HEK293 (cell line): ENCODE results near the gene PDCL2.
A peak's percentile ranks its signal among the peaks of the same experiment; 100 is the strongest.

Experiments used
- CTCF ChIA-PET: fragments of 350-600 bp; formaldehyde crosslinking; extraction: SDS; loops from one replicate; lab custom pipeline; 2021; ENCODE audit warnings: antibody characterized with exemption; lab: Yijun Ruan, JAX
- POLR2A ChIA-PET: fragments of 300-600 bp; formaldehyde crosslinking; extraction: SDS; loops from one replicate; lab custom pipeline; 2020; ENCODE audit warnings: antibody characterized with exemption, inconsistent platforms; lab: Yijun Ruan, JAX
- H3K27ac ChIP-seq: fragments of 200-500 bp; sonication (Bioruptor generic); 2 replicates; pipeline ENCODE4 v1.5.1; 2014; ENCODE audit warnings: low read depth, low read length, control low read depth, inconsistent platforms; ENCODE audit errors: extremely low read depth
- H3K36me3 ChIP-seq, 2 experiments: fragments of 200-500 bp in 1 of 2; sonication (Bioruptor generic) in 1 of 2; 1 replicate in 1 of 2; 2 replicates in 1 of 2; pipeline ENCODE4 v1.5.1; 2014 to 2017; ENCODE audit warnings: inconsistent platforms in 2 of 2, low read length in 2 of 2; ENCODE audit not compliant: control insufficient read depth in 2 of 2, insufficient read depth in 1 of 2
- H3K4me1 ChIP-seq: fragments of 200-500 bp; sonication (Bioruptor generic); 2 replicates; pipeline ENCODE4 v1.5.1; 2014; ENCODE audit warnings: mild to moderate bottlenecking, low read length, inconsistent platforms; ENCODE audit not compliant: control insufficient read depth, insufficient read depth
- H3K4me3 ChIP-seq: 2 replicates; pipeline ENCODE4 v1.5.1; 2011; ENCODE audit warnings: low read depth, mild to moderate bottlenecking, control low read depth, low read length, moderate library complexity
- H3K9me3 ChIP-seq: fragments of 200-500 bp; sonication (Bioruptor generic); 2 replicates; pipeline ENCODE4 v1.5.1; 2014; ENCODE audit warnings: low read depth, low read length, inconsistent platforms; ENCODE audit not compliant: control insufficient read depth, insufficient read depth
- HOXD13 ChIP-seq: sonication (generic); formaldehyde crosslinking; IDR thresholded peaks from 2 replicates; pipeline ENCODE4 v1.8.0; 2022; ENCODE audit warnings: missing genetic modification reagents, borderline replicate concordance
- KLF1 ChIP-seq: fragments of 450-650 bp; formaldehyde crosslinking; IDR thresholded peaks from 2 replicates; pipeline ENCODE4 v1.5.1; 2016; ENCODE audit warnings: missing biosample characterization, missing genetic modification characterization
- PBX3 ChIP-seq: sonication (generic); formaldehyde crosslinking; IDR thresholded peaks from 2 replicates; pipeline ENCODE4 v1.8.1; 2022; ENCODE audit warnings: mild to moderate bottlenecking, moderate library complexity, missing genetic modification reagents
- ZNF248 ChIP-seq: fragments of 450-650 bp; formaldehyde crosslinking; IDR thresholded peaks from 2 replicates; pipeline ENCODE4 v1.5.1; 2017; ENCODE audit warnings: missing biosample characterization, missing genetic modification characterization
- ZNF274 ChIP-seq, 2 experiments: fragments of 200-500 bp in 1 of 2; fragments of 450-650 bp in 1 of 2; sonication (Bioruptor generic) in 1 of 2; formaldehyde crosslinking in 1 of 2; IDR thresholded peaks; 2 replicates each; pipeline versions ENCODE4 v1.5.1 to v1.6.1; 2014 to 2016; ENCODE audit warnings: borderline replicate concordance in 1 of 2, inconsistent platforms in 1 of 2, low read length in 1 of 2, missing biosample characterization in 1 of 2, missing genetic modification characterization in 1 of 2
- ZNF280C ChIP-seq: fragments of 450-650 bp; formaldehyde crosslinking; IDR thresholded peaks from 2 replicates; pipeline ENCODE4 v1.5.1; 2016; ENCODE audit warnings: missing biosample characterization, missing genetic modification characterization
- ZNF341 ChIP-seq: fragments of 450-650 bp; formaldehyde crosslinking; IDR thresholded peaks from 2 replicates; pipeline ENCODE4; 2016; ENCODE audit warnings: low read depth, missing biosample characterization, missing genetic modification characterization
- ZNF354C ChIP-seq: fragments of 450-650 bp; formaldehyde crosslinking; IDR thresholded peaks from 2 replicates; pipeline ENCODE4 v1.5.1; 2016; ENCODE audit warnings: missing biosample characterization, missing genetic modification characterization, low read depth, borderline replicate concordance
- ZNF37A ChIP-seq: fragments of 450-650 bp; IDR thresholded peaks from 2 replicates; pipeline ENCODE4 v1.5.1; 2018; ENCODE audit warnings: missing biosample characterization, missing genetic modification characterization
- ZNF518A ChIP-seq: fragments of 450-650 bp; formaldehyde crosslinking; conservative IDR thresholded peaks from 2 replicates; pipeline ENCODE4 v1.5.1; 2016; ENCODE audit warnings: low read depth, missing biosample characterization, missing genetic modification characterization
- ZNF580 ChIP-seq: fragments of 450-650 bp; formaldehyde crosslinking; IDR thresholded peaks from 2 replicates; pipeline ENCODE4 v1.5.1; 2016; ENCODE audit warnings: missing biosample characterization, missing genetic modification characterization
- ZNF692 ChIP-seq: fragments of 450-650 bp; formaldehyde crosslinking; IDR thresholded peaks from 2 replicates; pipeline ENCODE4 v1.5.1; 2016; ENCODE audit warnings: missing biosample characterization, missing genetic modification characterization
- ZNF704 ChIP-seq: fragments of 450-650 bp; formaldehyde crosslinking; IDR thresholded peaks from 2 replicates; pipeline ENCODE4 v1.5.1; 2016; ENCODE audit warnings: missing biosample characterization, missing genetic modification characterization
- ZNF791 ChIP-seq: fragments of 450-650 bp; formaldehyde crosslinking; IDR thresholded peaks from 2 replicates; pipeline ENCODE4 v1.5.1; 2016; ENCODE audit warnings: missing biosample characterization, missing genetic modification characterization

The PDCL2 gene

GRCh38 chr4:55609393-55609866, 17.4 kb upstream of the PDCL2 start:
- ChIA-PET CTCF (interaction anchor here (0.5 kb wide), 1 partner anchor 40 kb away, joined by 5 read pairs; no protein-coding TSS in a partner anchor), POLR2A (no interaction called here)
- Histone ChIP-seq H3K9me3 (no peaks in the 10 kb centered on the region), H3K27ac (no peak overlapping the region), H3K36me3 (peaks cover 0 to 5% of the 10 kb centered on the region in 2 experiments; a peak in 1 of 3 replicates), H3K4me3 (no peak overlapping the region)
- TF ChIP-seq KLF1: peak; percentile 16; the same call in 1 of the 2 replicates
- no peak for TF ChIP-seq ZNF274 (IDR thresholded peaks at IDR 0.05; ENCODE audit: low read length)
- TF ChIP-seq ZNF274 (tag by site-specific recombination; IDR thresholded peaks at IDR 0.05; ENCODE audit: borderline replicate concordance): no peak
- TF ChIP-seq, all 188 proteins: peak for 1
- H3K4me1 ChIP-seq: no peaks in the 10 kb centered on the region

GRCh38 chr4:55608591-55608990, 16.5 kb upstream of the PDCL2 start:
- TF ChIP-seq HOXD13 (CRISPR knock-in tag): no peak
- TF ChIP-seq, all 188 proteins: peak for 0
- Histone ChIP-seq H3K4me3 (no peak overlapping the region), H3K4me1 (no peaks in the 10 kb centered on the region), H3K9me3 (no peaks in the 10 kb centered on the region), H3K27ac (no peak overlapping the region), H3K36me3 (peaks cover 0 to 5% of the 10 kb centered on the region in 2 experiments; a peak in 1 of 3 replicates)
- CTCF ChIA-PET: interaction anchor here (0.6 to 0.7 kb wide), 2 partner anchors 129 to 176 kb away, joined by 4 read pairs; no protein-coding TSS in a partner anchor
- POLR2A ChIA-PET: no interaction called here

- POLR2A ChIA-PET: no interaction called here
- Histone ChIP-seq H3K4me3 (no peak overlapping the region), H3K4me1 (no peaks in the 10 kb centered on the region), H3K9me3 (no peaks in the 10 kb centered on the region), H3K36me3 (peaks cover 0 to 5% of the 10 kb centered on the region in 2 experiments; a peak in 1 of 3 replicates), H3K27ac (no peak overlapping the region)
- no peak for TF ChIP-seq ZNF248 (tag by site-specific recombination)
- CTCF ChIA-PET: no interaction called here
These were observed 13.0 kb upstream of the PDCL2 start for GRCh38 chr4:55604996-55605395.

GRCh38 chr4:55600640-55601039, 8.6 kb upstream of the PDCL2 start:
- ChIA-PET CTCF (no interaction called here), POLR2A (no interaction called here)
- Histone ChIP-seq H3K27ac (no peak overlapping the region), H3K4me3 (no peak overlapping the region), H3K36me3 (peaks cover 0 to 8% of the 10 kb centered on the region in 2 experiments; a peak in 1 of 3 replicates), H3K9me3 (no peaks in the 10 kb centered on the region), H3K4me1 (no peaks in the 10 kb centered on the region)
- TF ChIP-seq ZNF341 (tag by site-specific recombination) (no peak), ZNF37A (tag by site-specific recombination) (no peak), ZNF518A (no peak), ZNF354C (tag by site-specific recombination) (no peak), ZNF704 (tag by site-specific recombination) (no peak), PBX3 (CRISPR knock-in tag) (no peak), ZNF692 (tag by site-specific recombination) (no peak), ZNF791 (no peak), ZNF580 (tag by site-specific recombination) (no peak), ZNF280C (tag by site-specific recombination) (no peak)
